ENCODE results near the gene OR5K3. TPM values are rescaled to one million over a fixed set of nuclear protein-coding genes. Genes with fewer than 3 reads are reported as not detected.
"Not testable (repeated sequence)": the region's sequence is repeated elsewhere in the genome, so short reads cannot be mapped to it uniquely, and the experiment has no call there.

Gene OR5K3
- total RNA-seq, 2 experiments from 2014 or later: not detected

- no peak overlapping the region for H3K4me3 Mint-ChIP-seq
- intact Hi-C loops (cut with micrococcal nuclease): no loop called here
Measured at GRCh38 chr3:98388147-98388546, 2.3 kb upstream of the OR5K3 start.

GRCh38 chr3:98395101-98395500 lies 4.6 kb downstream of the OR5K3 start:
- POLR2A ChIA-PET: no interaction called here
- Mint-ChIP-seq H3K27me3 (peaks cover 6% of the 10 kb centered on the region), H3K4me3 (no peak overlapping the region), H3K27ac (no peak overlapping the region), H3K4me1 (ENCODE audit: low read depth) (peaks cover 2% of the 10 kb centered on the region), H3K36me3 (ENCODE audit: low read depth) (no peaks in the 10 kb centered on the region), H3K9me3 (peaks cover 11% of the 10 kb centered on the region)
- CTCF ChIA-PET: no interaction called here
- intact Hi-C loops (cut with micrococcal nuclease): no loop called here
- no peak for TF ChIP-seq CTCF (IDR thresholded peaks at IDR 0.05)
- ATAC-seq (no peak), DNase-seq (no peak)

More at GRCh38 chr3:98388147-98388546, 2.3 kb upstream of the OR5K3 start:
- ATAC-seq: no peak
- no peaks in the 10 kb centered on the region for H3K9me3 Mint-ChIP-seq
- DNase-seq: no peak
- H3K27me3 Mint-ChIP-seq: peaks cover 17% of the 10 kb centered on the region
- H3K36me3 Mint-ChIP-seq (ENCODE audit: low read depth): no peaks in the 10 kb centered on the region
- ChIA-PET CTCF (interaction anchor here (1.2 kb wide), 1 partner anchor 14 kb away, joined by 4 read pairs; no protein-coding TSS in a partner anchor), POLR2A (interaction anchor here (0.9 kb wide), 1 partner anchor 27 kb away, joined by 3 read pairs; no protein-coding TSS in a partner anchor)
- TF ChIP-seq CTCF (IDR thresholded peaks at IDR 0.05): no peak
- H3K4me1 Mint-ChIP-seq (ENCODE audit: low read depth): no peaks in the 10 kb centered on the region
- H3K27ac Mint-ChIP-seq: no peak overlapping the region

GRCh38 chr3:98396482-98396881 lies 6.0 kb downstream of the OR5K3 start:
- intact Hi-C loops (cut with micrococcal nuclease); H3K27me3 Mint-ChIP-seq; H3K27ac Mint-ChIP-seq; DNase-seq; H3K4me1 Mint-ChIP-seq (ENCODE audit: low read depth); H3K4me3 Mint-ChIP-seq; H3K36me3 Mint-ChIP-seq (ENCODE audit: low read depth); POLR2A ChIA-PET; CTCF ChIA-PET; ATAC-seq: not testable (repeated sequence)
- peaks cover 14% of the 10 kb centered on the region for H3K9me3 Mint-ChIP-seq

- intact Hi-C loops (cut with micrococcal nuclease): no loop called here
- Mint-ChIP-seq H3K4me1 (ENCODE audit: low read depth) (peaks cover 7% of the 10 kb centered on the region), H3K9me3 (peaks cover 26% of the 10 kb centered on the region), H3K27me3 (peaks cover 2% of the 10 kb centered on the region), H3K36me3 (ENCODE audit: low read depth) (peaks cover 6% of the 10 kb centered on the region), H3K27ac (no peak overlapping the region), H3K4me3 (no peak overlapping the region)
- CTCF ChIA-PET: interaction anchor here (0.6 kb wide), 1 partner anchor 231 kb away, joined by 3 read pairs; no protein-coding TSS in a partner anchor
- POLR2A ChIA-PET: no interaction called here
- TF ChIP-seq CTCF (IDR thresholded peaks at IDR 0.05): no peak
- DNase-seq (no peak), ATAC-seq (no peak)
Measured at GRCh38 chr3:98398513-98398912, 8.0 kb downstream of the OR5K3 start.

- ChIA-PET POLR2A (no interaction called here), CTCF (interaction anchor here (1.6 kb wide), 1 partner anchor 14 kb away, joined by 4 read pairs; no protein-coding TSS in a partner anchor)
- intact Hi-C loops (cut with micrococcal nuclease): no loop called here
- Mint-ChIP-seq H3K4me1 (ENCODE audit: low read depth) (peaks cover 7% of the 10 kb centered on the region), H3K27ac (no peak overlapping the region), H3K9me3 (peaks cover 50% of the 10 kb centered on the region), H3K27me3 (peaks cover 2% of the 10 kb centered on the region), H3K4me3 (no peak overlapping the region), H3K36me3 (ENCODE audit: low read depth) (peaks cover 10% of the 10 kb centered on the region)
- ATAC-seq: no peak
- no peak for TF ChIP-seq CTCF (IDR thresholded peaks at IDR 0.05)
- no peak for DNase-seq
Measured at GRCh38 chr3:98402507-98402906, 12.0 kb downstream of the OR5K3 start.

- DNase-seq: no peak
- peaks cover 10% of the 10 kb centered on the region for H3K36me3 Mint-ChIP-seq (ENCODE audit: low read depth)
- POLR2A ChIA-PET: no interaction called here
- no peak overlapping the region for H3K27ac Mint-ChIP-seq
- H3K27me3 Mint-ChIP-seq: peaks cover 1% of the 10 kb centered on the region
- no peak overlapping the region for H3K4me3 Mint-ChIP-seq
- CTCF ChIA-PET: no interaction called here
- intact Hi-C loops (cut with micrococcal nuclease): no loop called here
- peaks cover 7% of the 10 kb centered on the region for H3K4me1 Mint-ChIP-seq (ENCODE audit: low read depth)
- no peak for ATAC-seq
- H3K9me3 Mint-ChIP-seq: peaks cover 52% of the 10 kb centered on the region
- TF ChIP-seq CTCF (IDR thresholded peaks at IDR 0.05): no peak
Measured at GRCh38 chr3:98404010-98404409, 13.5 kb downstream of the OR5K3 start.

Data from activated CD8-positive, alpha-beta T cell treated with anti-CD3 and anti-CD28 coated beads for 36 hours (primary cell).